HG03103 (cell line): ENCODE data around the gene ALAS1.
A peak's percentile ranks its signal among the peaks of the same experiment; 100 is the strongest.

Experiments
- ATAC-seq: cut with Tn5 transposase; IDR thresholded peaks from one replicate; pipeline ENCODE4 v1.9.1; 2021; ENCODE audit warnings: low read depth; ENCODE audit not compliant: unreplicated experiment

Gene ALAS1

DNA sequence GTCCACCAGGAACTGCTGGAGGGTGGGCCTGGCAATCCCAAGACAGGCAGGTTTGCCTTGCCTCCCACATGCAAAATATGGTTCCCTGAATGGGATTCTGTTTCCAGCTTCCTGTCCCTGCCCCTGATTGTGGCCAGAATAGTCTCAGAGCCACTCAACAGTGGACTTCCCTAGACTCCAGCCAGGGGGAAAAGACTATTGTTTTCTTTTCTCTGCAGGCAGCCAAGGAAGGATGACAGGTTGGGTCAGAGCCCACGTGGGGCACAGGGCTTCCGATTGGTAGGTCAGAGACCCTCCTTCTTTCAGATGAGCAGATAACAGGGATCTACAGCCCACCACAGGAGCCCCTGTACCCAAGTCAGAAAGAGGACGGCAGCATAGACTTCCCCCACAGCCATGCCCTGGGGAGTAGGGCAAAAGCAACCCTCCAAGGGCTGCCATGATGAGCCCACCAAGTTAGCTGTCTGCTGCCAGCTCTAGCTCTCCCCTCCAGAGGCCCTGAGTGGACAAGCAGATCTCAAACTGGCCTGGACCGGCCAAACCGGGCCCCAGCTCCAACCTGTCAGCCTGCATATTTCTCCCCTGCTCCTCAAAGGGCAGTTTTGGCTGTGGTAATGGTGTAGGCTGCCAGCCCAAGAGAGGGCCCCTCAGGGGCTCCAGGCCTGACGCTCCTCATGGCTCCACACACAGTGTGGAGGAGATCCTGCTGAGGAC, 21.1 kb downstream of the ALAS1 start:
- ATAC-seq = no peak

GRCh38 chr3:52220380-52221026, 22.5 kb downstream of the ALAS1 start:
- ATAC-seq = no peak

DNA sequence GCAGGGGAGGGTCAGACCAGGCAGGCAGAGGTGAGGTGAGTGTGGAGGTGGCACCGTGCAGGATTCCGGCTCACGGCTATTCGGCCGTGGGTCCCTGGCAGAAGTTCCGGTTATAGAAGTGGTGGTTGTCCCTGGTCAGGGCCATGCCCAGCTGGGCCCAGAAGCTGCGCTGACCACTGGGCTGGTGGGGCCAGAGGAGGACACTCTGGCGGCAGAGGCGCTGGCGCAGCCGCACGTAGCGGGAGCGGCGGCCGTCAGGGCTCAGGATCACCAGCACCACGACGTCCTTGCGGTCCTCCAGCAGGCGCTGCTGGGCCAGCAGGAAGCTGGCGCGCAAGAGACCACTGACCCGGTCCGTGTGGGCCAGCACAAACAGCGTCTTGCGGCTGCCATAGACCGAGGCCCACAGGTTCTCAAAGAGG, 23.2 kb downstream of the ALAS1 start:
- no peak for ATAC-seq

- no peak for ATAC-seq
Measured at GRCh38 chr3:52221563-52222318, 23.8 kb downstream of the ALAS1 start.

DNA sequence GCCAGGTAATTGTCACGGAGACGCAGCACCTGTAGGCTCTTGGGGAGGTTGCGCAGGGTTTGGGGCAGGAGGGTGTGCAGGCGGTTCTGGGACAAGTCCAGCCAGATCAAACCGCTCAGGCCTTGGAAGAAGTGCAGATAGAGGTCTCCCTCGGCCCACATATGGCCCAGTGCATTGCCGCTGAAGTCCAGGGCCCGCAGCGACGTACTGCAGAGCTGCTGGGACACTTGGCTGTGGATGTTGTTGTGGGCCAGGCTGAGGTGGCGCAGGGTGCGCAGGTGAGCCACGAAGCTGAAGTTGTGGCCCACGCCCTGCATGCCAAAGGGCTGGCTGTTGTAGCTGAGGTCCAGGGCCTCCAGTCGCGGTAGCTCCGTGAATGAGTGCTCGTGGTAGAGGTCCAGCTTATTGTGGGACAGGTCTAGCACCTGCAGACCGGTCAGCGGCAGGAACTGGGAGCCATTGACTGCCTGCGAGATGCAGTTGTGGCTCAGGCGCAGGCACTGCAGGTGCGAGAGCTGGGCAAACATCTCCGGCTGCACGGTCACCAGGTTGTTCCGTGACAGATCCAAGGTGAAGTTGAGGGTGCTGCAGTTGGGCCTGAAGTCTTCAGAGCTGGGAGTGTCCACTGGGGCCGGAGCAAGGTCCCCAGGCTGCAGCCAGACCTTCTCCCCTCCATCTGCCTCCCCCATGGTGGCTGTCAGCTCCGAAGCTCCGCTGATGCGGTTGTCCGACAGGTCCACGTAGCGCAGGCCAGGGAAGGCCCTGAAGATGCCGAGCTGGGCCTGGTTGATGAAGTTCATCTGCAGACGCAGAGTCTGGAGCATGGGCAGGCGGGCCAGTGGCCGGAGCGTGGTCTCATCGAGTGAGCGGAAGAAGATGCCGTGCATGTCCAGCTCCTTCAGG, 24.6 kb downstream of the ALAS1 start:
- ATAC-seq = no peak

DNA sequence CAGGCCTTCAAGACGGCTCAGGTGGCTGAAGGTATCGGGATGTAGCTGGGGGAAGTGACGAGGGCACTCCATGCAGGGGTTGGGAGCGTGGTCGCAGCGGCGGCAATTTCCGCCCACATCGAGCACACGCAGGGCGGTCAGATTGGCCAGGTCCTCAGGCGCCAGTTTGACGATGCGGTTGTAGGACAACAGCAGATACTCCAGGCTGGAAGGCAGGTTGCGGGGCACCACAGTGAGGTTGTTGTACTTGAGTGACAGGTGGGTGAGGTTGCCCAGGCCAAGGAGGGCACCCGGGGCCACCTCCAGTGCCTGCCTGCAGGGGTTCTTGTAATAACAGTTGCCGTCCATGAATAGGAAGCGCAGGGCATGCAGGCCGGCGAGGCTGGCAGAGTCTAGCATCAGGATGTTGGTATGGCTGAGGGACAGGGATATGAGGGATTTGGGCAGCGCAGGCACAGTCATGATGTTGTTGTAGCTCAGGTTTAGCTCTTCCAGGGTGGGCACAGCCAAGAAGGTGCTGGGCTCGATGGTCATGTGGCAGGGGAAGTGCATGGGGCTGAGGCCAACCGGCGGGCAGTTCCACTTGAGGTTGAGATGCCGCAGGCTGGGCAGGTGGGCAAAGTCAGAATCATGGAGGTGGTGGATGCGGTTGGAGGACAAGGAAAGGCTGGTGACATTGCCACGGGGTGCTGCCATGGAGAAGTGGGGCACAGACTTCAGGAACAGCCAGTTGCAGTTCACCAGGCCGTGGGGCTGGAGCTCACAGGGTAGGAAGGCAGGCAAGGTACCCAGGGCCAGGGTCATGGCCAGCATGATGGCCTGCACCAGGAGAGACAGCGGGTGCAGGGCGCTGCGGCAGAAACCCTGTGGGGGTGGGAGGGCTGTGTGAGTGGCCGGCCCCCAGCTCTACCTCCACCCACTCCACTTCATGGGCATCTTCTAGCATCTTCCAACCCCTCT, 25.8 kb downstream of the ALAS1 start:
- ATAC-seq = no peak

DNA sequence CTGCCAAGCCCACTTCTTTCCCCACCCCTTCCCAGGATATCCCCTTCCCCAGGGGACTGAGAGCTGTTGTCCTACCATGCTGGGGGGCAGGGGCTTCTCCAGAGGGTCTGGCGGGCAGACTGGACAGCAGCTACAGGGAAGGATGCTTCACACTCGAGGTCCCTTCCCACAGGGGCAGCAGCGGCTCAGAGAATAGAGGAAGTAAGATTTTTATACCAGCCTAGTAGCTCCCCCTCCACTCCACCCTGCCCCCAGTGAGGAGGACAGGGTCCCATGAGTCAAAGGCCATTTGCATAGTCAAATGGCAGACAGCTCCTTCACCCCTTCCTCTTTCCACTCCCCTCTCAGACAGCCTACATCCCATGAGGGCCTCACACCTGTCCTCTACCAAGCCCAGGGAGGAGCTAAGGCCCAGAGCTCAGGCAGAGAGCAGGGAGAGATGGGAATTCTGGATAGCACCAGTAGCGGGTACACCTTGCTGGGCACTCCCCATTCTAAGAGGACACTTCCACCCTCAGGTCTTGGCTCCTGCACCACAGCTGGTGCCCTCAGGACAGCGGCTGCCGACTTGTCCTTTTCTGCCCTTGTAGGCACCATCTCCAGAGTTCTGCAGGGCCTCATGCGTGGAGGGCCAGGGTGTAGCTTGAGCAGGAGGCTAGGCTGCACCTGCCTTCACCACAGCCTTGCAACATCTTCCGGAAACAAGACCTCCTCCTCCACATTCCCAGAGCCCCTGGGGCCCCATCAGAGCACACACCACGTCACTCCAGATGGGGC, 27.7 kb downstream of the ALAS1 start, which contains the start of gene TLR9:
TSS of gene TLR9 (minus strand) at position 194 of the 777 bp plus-strand sequence. CDS start at position 78, 116 bp downstream.
- peak; percentile 76 for ATAC-seq

DNA sequence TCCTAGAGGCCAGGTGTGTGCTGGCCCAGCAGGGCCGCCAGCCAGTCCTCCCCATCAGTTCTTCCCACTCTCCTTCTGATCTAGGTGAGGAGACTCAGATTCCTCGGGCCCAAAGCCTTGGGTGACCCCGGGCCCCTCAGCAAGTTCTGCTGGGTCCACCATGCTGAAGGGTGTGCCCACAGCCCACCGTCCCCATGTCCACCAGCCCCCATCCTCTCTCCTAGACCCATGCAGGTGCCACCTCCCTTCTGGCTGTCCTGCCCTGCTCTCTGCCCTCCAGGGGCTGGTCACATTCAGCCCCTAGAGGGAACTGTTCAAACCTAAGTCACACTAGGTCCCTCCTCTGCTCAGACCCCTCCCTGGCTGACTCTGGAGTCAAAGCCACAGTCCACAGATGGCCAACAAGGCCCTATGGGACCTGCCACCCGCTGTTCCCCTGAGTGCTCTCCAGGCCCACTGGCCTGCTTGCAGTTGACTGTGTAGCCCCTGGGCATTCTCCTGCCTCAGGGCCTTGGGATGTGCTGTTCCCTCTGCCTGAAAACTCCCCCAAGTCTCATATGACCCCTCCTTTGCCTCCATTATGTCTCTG, 28.4 kb downstream of the ALAS1 start:
- no peak for ATAC-seq

GRCh38 chr3:52227117-52227516, 29.2 kb downstream of the ALAS1 start:
- ATAC-seq = no peak

GRCh38 chr3:52227766-52228165, 29.8 kb downstream of the ALAS1 start:
- ATAC-seq = no peak

GRCh38 chr3:52228266-52228665, 30.3 kb downstream of the ALAS1 start:
- ATAC-seq = no peak

- ATAC-seq = no peak
Measured at GRCh38 chr3:52228751-52229291, 30.9 kb downstream of the ALAS1 start.

- ATAC-seq = no peak
Measured at GRCh38 chr3:52229656-52230055, 31.7 kb downstream of the ALAS1 start.

DNA sequence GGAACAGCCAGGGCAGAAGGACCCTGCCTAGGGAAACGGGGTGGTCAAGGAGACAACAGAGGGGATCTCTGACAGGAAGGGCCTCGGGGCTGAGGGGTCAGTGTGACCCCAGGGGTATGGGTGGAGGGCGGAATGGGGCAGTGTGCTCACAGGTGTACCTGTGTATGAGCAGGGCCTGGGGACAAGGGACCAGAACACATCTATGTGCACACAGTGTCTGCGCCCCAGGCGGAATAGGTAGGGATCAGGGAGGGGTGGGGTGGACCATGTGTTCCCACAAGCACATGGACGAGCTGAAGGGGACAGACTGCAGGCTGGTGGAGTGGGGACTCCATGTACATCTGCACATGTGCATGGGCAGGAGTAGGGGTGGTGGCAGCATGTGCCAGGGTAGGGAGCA, 32.5 kb downstream of the ALAS1 start:
- ATAC-seq = no peak

DNA sequence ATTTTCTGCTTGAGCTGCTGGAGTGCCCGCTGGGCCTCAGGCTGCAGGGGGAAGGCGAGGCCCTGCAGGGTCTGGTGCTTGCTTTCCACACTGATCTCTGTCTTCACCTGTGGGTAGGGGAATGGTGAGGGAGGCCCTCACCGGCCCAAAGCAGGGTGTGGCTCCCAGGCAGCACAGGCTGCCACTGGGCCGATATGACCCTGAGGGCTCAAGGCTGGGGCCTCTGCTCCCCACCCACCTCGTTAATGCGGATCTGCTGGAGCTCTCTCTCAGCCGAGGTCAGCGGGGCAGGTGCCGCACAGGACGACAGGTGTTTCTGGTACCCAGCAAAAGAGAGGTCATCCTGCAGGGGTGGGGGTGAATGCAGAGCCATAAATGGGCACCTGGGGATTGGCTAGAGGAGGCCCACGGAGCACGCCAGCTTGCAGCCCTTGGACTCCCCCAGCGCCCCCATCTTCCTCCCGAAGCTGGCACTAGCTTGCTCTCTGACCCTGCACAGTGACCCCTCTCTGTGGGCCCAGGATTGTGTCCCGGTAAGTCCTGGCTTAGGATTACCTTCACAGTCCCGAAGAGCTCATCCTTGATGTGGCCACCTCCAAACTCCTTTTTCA, 33.0 kb downstream of the ALAS1 start:
- no peak for ATAC-seq

DNA sequence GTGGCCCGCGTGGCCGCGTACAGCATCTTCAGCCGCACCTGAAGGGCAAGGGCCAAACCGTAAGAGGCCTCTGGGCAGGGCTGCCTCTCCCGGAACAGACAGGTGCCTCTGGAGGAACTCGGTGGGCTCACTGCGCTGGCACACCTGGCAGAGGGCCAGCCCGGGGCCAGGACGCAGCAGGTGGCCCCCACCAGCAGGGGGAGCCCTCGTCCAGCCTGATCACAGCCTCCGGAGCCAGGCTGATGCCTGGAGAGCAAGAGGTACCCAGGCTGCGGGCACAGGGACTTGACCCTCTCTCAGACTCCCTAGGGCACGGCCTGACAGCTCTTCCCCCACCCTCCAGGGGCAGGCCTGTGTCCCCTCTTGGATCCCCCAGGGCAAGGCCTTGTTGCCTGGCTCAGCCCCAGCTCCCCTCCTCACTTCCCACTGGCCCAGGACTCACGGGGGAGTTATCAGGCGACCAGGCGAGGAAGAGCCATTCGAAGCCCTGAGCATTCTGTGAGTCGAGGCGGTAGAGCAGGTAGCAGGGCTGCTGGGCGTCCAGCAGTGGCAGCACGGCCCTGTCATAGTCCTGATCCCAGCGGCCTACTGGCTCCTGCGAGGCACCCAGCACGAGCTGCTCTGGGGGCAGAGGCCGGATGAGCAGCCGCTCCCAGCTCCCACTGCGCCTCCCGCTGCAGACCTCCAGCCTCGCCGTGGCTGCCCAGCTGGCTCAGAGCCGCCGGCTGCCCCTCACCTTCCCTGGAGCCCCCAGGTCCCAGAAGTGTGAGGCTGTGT, 33.7 kb downstream of the ALAS1 start:
- ATAC-seq = no peak
